ENCODE data around the gene DHX40.

DNA sequence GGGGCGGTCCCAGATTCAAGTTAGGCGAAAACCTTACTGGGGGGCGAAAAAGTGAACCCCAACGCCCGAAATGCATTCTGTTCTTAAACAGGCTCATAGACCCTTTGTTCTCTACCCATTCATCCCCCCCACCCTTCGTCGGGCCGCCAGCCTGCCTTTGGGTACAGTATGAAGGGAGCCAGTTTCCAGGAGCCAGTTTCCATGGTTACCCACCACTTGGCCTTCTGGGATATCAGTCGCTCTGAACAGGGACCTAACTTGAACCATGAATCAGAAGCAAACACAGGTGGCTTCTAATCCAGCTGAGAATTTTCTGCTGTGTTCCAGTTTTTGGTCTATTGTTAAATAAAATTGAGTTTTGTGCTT lies 532 bp downstream of the DHX40 start:
- TF ChIP-seq POLR2AphosphoS5 (IDR thresholded peaks at IDR 0.05; ENCODE audit: borderline replicate concordance, low read depth, low read length) (no peak), EZH2 (IDR thresholded peaks at IDR 0.05) (no peak)

Measured in SK-N-MC (cell line).